ENCODE data around the gene CRISP3. TPM values are rescaled to one million over a fixed set of nuclear protein-coding genes. Genes with fewer than 3 reads are reported as not detected.

Gene CRISP3
- total and polyA plus RNA-seq, 2 of the 8 experiments (the other 6 are each of a cell fraction or from before 2014, with no cell fraction given): not detected

DNA sequence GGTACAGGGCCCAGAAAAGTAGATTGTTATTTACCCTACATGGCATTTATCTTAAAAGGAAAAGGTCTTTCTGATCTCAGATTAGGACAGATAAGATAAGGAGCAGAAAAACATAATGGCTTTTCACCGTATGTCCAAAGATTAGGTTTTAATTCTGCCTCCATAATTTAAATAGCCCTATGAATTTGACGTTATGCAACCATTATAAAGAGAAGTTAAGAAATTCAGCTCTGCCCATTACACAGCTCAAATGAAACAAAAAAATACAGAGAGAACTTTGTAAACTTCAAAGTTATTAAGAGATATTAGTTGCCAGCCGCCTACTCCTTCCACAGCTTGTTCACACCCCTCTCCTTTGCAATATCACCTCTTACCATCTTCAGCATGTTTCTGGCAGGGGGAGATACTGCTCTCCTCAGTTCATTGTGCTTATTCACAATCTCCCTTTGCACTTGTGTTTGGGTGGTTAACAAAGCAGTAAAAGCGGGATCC, 8.1 kb downstream of the CRISP3 start:
- POLR2A ChIA-PET (ENCODE audit: partially characterized antibody): no interaction called here
- H3K4me3 ChIP-seq (ENCODE audit: extremely low read depth in 1 of 4, insufficient read depth in 2 of 4, low read depth in 3 of 4, low read length in 4 of 4): no peak overlapping the region
- no peaks in the 10 kb centered on the region for H3K79me1 ChIP-seq (ENCODE audit: low read depth, low read length)

More for the DNA sequence above, 8.1 kb downstream of the CRISP3 start:
- WGBS, 2 experiments (ENCODE audit: extremely low coverage in 1 of 2, insufficient coverage in 1 of 2, insufficient read length in 1 of 2, insufficient replicate concordance in 2 of 2, low coverage in 1 of 2, low lambda C conversion rate in 2 of 2, missing lambda C conversion rate in 1 of 2): 86% methylated on average over 4 of the region's 4 CpGs; no CpG with 5 or more reads in 1 of the 2 experiments
- no peak overlapping the region for H3K27ac ChIP-seq (ENCODE audit: low read depth, low read length)
- H3K4ac ChIP-seq (replicated peaks; ENCODE audit: insufficient read length, low read depth, low read length): no peak overlapping the region
- H3K23me2 ChIP-seq (ENCODE audit: low read depth, low read length): no peaks in the 10 kb centered on the region; the same call in 1 of the 2 replicates
- no peaks in the 10 kb centered on the region for H3K79me2 ChIP-seq (ENCODE audit: control insufficient read depth in 1 of 2, insufficient read depth in 2 of 2, low read length in 2 of 2)
- no peak overlapping the region for H2AFZ ChIP-seq (ENCODE audit: low read length)
- no peak overlapping the region for H2BK12ac ChIP-seq (ENCODE audit: low read depth, low read length)
- no peaks in the 10 kb centered on the region for H3K9me3 ChIP-seq (ENCODE audit: insufficient read depth in 2 of 2, low read depth in 1 of 2, low read length in 1 of 2)
- no peak overlapping the region for H2BK15ac ChIP-seq (ENCODE audit: low read length)
- peaks cover 0 to 1% (median 0%) of the 10 kb centered on the region in 4 experiments; a peak in 1 of 7 replicates for H3K27me3 ChIP-seq (replicated peaks in 1 of 4; ENCODE audit: control insufficient read depth in 3 of 4, extremely low read depth in 1 of 4, insufficient read depth in 3 of 4, low read length in 3 of 4)
- no peak overlapping the region for H2BK20ac ChIP-seq (ENCODE audit: low read length)
- H3K23ac ChIP-seq (ENCODE audit: insufficient read length): no peak overlapping the region
- TF ChIP-seq SIRT6 (IDR thresholded peaks at IDR 0.05; ENCODE audit: low read length) (no peak), EP300 (IDR thresholded peaks at IDR 0.05; ENCODE audit: borderline replicate concordance in 1 of 2, low read depth in 2 of 2, low read length in 2 of 2) (no peak), POU5F1 (IDR thresholded peaks at IDR 0.05; ENCODE audit: low read depth, low read length) (no peak)
- TF ChIP-seq, protein P1, sequence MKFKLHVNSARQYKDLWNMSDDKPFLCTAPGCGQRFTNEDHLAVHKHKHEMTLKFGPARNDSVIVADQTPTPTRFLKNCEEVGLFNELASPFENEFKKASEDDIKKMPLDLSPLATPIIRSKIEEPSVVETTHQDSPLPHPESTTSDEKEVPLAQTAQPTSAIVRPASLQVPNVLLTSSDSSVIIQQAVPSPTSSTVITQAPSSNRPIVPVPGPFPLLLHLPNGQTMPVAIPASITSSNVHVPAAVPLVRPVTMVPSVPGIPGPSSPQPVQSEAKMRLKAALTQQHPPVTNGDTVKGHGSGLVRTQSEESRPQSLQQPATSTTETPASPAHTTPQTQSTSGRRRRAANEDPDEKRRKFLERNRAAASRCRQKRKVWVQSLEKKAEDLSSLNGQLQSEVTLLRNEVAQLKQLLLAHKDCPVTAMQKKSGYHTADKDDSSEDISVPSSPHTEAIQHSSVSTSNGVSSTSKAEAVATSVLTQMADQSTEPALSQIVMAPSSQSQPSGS (IDR thresholded peaks at IDR 0.05; ENCODE audit: low read length): no peak
- no peak overlapping the region for H3K14ac ChIP-seq (ENCODE audit: insufficient read length)
- H4K20me1 ChIP-seq (replicated peaks in 1 of 2; ENCODE audit: control insufficient read depth in 1 of 2, insufficient read depth in 2 of 2, low read length in 2 of 2): no peaks in the 10 kb centered on the region
- no peaks in the 10 kb centered on the region for H3K36me3 ChIP-seq (ENCODE audit: control insufficient read depth in 2 of 4, insufficient read depth in 4 of 4, low read length in 3 of 4)
- no peaks in the 10 kb centered on the region for H3K4me1 ChIP-seq (replicated peaks in 1 of 4; ENCODE audit: control insufficient read depth in 3 of 4, insufficient read depth in 4 of 4, low read length in 3 of 4)
- no peak overlapping the region for H4K8ac ChIP-seq (ENCODE audit: extremely low read depth, insufficient read depth, low read length)
- H3K9ac ChIP-seq (replicated peaks in 1 of 4; ENCODE audit: extremely low read depth in 1 of 4, low read depth in 3 of 4, low read length in 3 of 4): no peak overlapping the region
- no peak overlapping the region for H2BK5ac ChIP-seq (ENCODE audit: low read depth, low read length)
- FAIRE-seq: no peak
- H4K91ac ChIP-seq (replicated peaks; ENCODE audit: insufficient read length, low read length): no peak overlapping the region
- no peak overlapping the region for H2AK5ac ChIP-seq (ENCODE audit: low read depth, low read length)
- CTCF ChIA-PET (ENCODE audit: partially characterized antibody): no interaction called here
- no peak for DNase-seq (ENCODE audit: low read depth in 1 of 2, low spot score in 2 of 2)
- no peak overlapping the region for H2BK120ac ChIP-seq (replicated peaks; ENCODE audit: low read depth, low read length)
- no peak overlapping the region for H3K56ac ChIP-seq (replicated peaks; ENCODE audit: insufficient read length, low read depth, low read length)
- H3K18ac ChIP-seq (ENCODE audit: extremely low read depth, low read length): no peak overlapping the region
- no peak overlapping the region for H3K4me2 ChIP-seq (ENCODE audit: insufficient read depth in 1 of 2, low read depth in 2 of 2, low read length in 2 of 2)
- no peak overlapping the region for H4K5ac ChIP-seq (ENCODE audit: insufficient read length, low read depth, low read length)

Measured in H1 (cell line).